IPS-18c (cell line): ENCODE measurements around the gene KREMEN2.

Experiments
- H3K4me3 ChIP-seq: 2 replicates; pipeline ENCODE4 v1.7.0; 2013; ENCODE audit warnings: low read depth, mild to moderate bottlenecking, low read length, moderate library complexity; ENCODE audit not compliant: insufficient read depth
- H3K9me3 ChIP-seq: one replicate; pipeline ENCODE4 v1.6.1; 2013; ENCODE audit warnings: mild to moderate bottlenecking, low read length, moderate library complexity; ENCODE audit not compliant: control insufficient read depth, insufficient read depth

The KREMEN2 gene

DNA sequence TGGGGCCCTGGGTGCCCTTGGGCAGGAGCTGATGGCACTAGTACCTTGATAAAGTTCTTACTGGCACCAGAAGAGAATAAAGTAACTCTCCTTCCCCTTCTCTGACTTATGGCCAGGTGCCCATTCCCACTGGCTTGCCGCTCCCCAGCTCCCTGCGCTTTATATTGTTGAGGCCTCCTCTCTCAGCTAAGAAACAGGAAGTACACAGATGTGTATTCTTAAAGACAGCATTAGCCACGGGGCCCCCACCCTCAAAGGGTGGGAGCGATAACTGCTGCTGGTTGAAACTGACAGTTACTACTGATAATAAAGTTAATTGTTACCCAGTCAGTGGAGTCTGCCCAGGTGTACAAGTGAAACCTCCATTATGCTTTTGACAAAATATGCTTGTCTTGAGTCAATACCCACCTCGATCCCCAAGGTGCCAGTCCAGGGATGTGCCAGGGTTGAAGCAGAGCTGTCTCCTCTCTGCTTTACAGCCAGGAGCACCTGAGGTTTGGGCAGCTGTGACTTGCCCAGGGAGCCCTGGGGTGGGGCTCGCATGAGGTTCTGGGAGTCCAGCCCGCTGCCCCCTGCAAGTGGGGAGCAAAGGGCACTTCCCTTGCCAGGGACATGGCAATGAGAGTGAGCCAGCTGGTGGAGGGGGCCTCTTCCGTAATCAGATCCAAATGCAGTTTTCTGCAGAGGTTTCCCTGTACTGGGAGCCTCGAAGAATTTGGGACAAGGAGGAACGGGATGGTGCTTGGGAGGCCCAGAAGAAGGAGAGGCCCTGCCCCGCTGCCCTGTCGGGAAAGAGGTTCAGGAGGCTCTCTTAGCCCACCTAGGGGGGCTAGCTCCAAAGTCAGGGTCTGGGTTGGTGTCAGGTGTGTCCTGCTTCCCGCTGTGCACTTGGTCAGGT lies 43.2 kb downstream of the KREMEN2 start:
- Histone ChIP-seq H3K4me3 (peak overlapping the region; percentile 37), H3K9me3 (no peaks in the 10 kb centered on the region)

DNA sequence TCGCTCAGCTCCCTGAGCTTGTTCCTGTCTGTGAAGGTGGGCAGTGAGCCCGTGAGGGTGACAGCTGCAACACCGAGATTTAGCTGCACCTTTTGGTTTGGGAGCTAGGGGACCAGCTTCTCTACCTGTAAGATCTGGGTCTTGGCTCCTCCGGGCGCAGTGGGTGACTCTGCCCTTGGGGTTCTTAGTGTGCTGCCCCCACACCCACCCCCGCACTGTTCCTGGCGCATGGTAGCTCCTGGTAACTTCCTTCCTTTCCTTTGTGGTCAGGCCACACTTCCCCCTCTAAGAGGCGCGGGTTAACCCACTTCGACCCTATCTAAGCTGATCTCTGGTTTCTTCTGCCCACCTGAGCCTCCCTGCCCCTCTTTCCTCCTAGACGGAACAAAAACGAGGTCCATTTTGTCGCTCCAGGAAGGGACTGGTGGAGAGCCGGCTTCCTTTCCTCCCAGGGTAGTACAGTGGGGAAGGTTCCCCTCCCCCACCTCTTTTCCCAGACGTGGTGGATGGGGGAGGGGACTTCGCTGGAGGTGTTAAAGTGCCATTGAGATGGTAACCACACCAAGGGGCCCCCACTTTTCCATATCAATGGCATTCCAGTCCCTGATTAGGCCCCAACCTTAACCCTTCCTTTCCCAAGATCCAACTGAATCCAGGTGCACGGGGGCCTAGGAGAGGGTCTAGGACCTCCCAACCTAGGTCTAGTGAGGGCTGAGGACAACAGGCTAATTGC lies 44.0 kb downstream of the KREMEN2 start:
- H3K4me3 ChIP-seq: peak overlapping the region; percentile 37

DNA sequence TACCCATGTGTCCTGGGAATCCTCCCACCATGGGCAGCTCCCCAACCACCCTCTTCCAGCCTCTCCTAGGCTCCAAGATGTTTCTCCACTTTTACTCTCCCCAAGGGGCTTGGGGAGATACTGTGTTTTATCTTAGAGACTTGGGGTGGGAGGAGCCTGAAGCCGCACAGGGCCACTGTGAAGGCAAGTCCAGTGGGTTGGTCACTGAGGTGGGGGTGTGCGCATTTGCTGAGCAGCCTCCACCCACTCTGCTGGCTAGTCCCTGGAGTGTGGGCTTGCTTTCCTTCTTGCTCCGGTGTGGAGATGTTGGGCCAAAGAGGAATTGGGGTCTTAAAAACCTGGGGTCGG lies 44.6 kb downstream of the KREMEN2 start:
- H3K4me3 ChIP-seq: no peak overlapping the region; the same call in 1 of the 2 replicates

More for the DNA sequence above, 44.0 kb downstream of the KREMEN2 start:
- H3K9me3 ChIP-seq: no peaks in the 10 kb centered on the region

DNA sequence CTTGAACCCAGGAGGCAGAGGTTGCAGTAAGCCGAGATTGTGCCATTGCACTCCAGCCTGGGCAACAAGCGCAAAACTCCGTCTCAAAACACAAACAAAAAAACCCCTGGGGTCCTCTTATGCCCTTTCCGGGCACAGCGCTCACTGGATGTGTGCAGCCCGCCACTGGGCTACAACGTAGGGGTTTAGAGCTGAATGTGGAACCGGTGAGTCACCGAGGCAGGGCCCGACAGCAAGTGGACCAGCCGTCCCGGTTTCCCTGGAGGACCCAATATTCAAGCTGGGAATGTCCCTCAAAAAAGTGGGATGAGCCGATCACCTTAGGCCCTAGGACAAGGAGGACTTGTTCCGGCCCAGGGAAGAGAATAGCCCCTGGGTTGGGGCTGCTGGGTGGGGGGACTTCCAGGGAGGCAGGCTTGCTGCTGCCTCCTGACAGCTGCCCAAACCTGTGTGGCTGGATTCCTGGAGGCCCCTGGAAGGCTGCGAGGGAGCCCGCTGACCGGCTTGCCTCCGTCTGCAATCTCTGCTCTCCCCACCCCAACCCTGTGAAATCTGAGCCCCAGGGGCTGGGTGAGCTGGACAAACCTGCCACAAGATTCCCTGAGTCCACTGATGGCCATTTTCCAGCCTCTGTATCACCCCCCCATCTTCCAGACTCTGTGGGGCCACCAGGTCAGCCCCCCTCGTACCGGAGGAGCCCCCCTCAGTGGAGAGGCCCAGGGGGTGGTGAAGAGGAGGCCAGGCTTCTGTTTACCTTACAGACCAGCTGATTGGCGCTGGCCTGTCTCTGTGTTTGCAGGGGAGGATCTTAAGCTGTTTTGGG lies 45.7 kb downstream of the KREMEN2 start:
- Histone ChIP-seq H3K9me3 (no peaks in the 10 kb centered on the region), H3K4me3 (peak overlapping the region; percentile 29; the same call in 1 of the 2 replicates)

More for the DNA sequence above, 44.6 kb downstream of the KREMEN2 start:
- no peaks in the 10 kb centered on the region for H3K9me3 ChIP-seq

DNA sequence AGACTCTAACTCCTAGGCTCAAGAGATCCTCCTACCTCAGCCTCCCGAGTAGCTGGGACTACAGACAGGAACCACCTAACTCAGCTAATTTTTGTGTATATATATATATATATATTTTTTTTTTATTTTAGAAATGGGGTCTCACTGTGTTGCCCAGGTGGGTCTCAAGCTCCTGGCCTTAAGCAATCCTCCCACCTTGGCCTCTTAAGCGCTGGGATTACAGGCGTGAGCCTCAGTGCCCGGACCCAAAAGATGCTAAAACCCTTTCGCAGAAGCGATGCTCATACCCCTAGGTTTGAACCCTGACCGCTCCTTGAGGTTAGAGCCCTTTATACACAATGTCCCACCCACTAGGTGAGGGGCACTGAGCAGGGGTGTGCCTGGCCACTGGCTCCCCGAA lies 46.4 kb downstream of the KREMEN2 start:
- Histone ChIP-seq H3K4me3 (no peak overlapping the region), H3K9me3 (no peaks in the 10 kb centered on the region)

DNA sequence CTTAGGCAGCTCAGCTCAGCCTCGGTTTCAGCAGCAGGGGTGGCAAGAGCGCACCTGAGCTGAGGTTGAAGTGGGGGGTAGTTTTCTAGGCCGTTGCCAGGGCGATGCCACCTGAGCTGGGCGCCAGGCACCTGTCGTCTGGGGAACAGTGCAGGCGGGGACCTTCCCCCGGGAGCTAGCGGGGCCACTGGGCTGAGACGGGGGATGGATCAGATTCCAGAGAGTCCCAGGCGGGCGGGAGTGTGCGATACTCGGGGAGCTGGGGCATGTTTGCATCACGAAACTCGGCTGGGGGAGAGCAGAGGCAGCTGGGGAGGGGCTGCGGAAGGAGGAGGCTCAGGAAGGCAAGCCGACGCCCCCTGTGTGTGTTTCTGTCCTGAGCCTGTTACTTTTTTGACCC lies 48.2 kb downstream of the KREMEN2 start:
- H3K9me3 ChIP-seq: no peaks in the 10 kb centered on the region
- H3K4me3 ChIP-seq: peak overlapping the region; percentile 44

DNA sequence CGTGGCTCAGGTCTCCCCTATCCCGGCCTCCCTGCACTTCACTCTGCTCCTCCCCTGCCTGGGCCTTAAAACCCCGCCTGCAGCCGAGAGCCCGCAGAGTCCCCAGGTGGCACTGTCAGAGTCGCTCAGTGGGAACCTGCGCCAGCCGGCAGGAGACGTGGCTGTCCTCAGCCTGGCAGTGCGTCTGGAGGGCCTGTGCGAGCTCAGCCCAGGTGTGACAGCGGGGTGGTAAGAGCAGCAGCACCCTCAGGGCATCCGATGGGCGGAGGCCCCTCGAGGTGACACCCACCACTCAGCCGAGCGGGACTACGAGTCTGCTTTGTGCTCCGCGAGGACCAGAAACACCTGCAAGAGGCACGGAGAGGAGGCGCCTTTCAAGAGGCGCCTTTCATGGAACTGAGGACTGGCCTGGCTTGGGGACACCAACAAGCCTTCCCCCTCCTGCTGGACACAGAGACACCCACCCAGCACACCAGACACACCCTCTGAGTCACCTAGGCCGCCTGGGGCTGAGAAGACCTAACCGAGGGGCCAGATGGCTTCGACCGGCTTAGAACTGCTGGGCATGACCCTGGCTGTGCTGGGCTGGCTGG lies 48.8 kb downstream of the KREMEN2 start, which contains the start of gene CLDN9:
CLDN9 (plus strand) TSS at position 96 of the 593 bp plus-strand sequence; CDS start at position 536, 440 bp downstream.
- peak within 1 kb of the TSS; percentile 44 for H3K4me3 ChIP-seq
- no peaks in the 10 kb centered on the region for H3K9me3 ChIP-seq

DNA sequence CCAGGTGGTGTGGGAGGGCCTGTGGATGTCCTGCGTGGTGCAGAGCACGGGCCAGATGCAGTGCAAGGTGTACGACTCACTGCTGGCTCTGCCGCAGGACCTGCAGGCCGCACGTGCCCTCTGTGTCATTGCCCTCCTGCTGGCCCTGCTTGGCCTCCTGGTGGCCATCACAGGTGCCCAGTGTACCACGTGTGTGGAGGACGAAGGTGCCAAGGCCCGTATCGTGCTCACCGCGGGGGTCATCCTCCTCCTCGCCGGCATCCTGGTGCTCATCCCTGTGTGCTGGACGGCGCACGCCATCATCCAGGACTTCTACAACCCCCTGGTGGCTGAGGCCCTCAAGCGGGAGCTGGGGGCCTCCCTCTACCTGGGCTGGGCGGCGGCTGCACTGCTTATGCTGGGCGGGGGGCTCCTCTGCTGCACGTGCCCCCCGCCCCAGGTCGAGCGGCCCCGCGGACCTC lies 49.4 kb downstream of the KREMEN2 start:
- H3K4me3 ChIP-seq: peak overlapping the region; percentile 28; the same call in 1 of the 2 replicates
- H3K9me3 ChIP-seq: no peaks in the 10 kb centered on the region

DNA sequence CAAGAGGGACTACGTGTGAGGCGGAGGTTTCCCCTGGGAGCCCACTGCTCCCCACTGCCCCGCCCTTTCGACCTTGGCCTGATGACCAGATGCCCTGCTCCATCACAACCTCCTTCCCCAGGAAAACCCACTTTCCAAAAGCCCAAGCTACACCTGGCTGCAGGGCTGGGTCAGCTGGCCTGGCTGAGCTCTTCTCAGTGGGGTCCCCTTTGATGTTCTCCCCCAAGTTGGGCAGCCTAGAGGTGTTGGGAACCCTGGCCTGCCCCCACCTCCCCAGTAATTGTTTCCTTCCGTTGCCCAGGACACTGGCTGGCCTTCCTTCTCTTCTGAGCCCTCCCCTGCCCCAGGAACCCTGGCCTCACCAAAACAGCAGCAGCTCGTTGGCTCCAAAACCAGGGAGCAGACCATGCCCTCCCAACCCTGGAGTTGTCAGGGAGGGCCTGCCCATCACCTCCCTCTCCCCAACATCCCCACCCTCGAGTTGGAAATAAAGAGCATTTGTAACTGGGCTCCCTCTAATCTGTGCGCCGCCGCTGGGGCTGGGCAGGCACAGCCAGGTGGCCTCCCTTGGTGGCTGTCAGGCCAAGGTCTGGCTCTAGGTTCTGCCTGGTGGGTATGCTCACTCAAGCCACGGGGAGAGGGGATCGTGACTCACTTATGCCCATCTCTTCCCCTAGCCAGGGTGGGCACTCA lies 50.1 kb downstream of the KREMEN2 start:
- Histone ChIP-seq H3K4me3 (peak overlapping the region; percentile 20; the same call in 1 of the 2 replicates), H3K9me3 (no peaks in the 10 kb centered on the region)

DNA sequence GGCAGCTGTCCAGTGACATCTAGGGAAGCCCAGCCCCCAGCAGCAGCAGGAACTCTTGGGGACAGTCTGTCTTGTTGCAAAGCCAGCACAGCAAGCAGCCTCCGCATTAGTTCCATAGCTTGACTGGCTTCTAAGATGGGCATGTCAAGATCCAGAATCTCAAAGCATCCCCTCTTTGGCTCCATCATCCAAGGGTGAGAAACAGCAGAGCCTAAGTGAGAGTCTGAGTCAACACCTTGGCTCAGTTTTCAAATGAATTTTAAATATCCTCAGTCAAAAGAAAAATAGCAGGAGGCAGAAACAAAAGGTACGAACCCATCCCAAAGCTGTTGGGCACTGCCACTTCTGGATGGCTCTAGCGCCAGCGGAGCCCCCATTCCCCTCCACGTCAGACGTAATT lies 50.9 kb downstream of the KREMEN2 start:
- Histone ChIP-seq H3K9me3 (no peaks in the 10 kb centered on the region), H3K4me3 (no peak overlapping the region)

DNA sequence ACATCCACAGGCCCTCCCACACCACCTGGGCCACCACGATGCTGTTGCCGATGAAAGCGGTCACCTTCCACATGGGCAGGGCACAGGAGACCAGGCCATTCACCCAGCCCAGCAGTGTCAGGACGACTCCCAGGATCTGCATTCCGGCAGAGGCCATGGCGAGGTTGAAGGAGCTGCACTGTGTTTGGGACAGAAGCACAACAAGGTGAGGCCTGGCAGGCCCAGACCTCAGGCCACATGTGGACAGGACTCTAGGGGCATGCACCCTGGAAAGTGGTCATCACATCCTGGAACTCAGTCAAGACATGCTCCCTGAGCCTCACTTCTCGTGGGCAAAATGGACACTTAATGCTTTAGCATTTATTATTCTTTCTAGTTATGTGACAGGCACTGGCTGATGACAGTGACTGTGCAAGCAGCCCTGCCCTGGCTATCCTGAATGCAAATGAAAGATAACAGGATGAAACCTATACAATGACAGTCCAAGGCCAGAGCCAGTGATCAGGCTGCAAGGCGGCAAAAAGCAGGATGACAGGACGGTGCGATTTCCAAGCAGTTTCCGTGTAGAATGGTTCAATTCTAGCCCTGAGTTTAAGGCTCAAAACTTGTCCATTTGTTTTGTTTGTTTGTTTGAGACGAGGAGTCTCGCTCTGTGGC lies 51.9 kb downstream of the KREMEN2 start:
- Histone ChIP-seq H3K9me3 (no peaks in the 10 kb centered on the region), H3K4me3 (peak overlapping the region; percentile 39)

DNA sequence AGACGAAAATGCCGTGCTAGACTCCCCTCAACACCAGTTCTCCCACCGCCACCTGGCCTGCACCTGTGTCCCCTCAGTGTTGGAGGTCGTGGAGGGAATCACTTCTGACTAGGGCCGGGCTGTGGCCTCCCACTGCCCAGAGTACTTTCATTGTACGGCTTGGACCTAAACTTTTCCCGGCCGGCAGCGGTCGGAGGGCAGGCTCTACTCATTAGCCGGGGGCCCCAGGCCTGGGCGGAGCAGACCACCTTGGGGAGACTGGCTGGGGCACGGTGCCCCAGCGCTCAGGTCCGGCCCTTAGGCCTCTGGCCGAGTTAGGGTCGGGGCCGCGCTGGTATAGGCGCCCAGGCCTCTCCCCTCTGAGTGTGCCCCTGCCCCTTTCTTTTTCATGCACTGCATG lies 53.3 kb downstream of the KREMEN2 start:
- Histone ChIP-seq H3K4me3 (peak overlapping the region; percentile 95), H3K9me3 (no peaks in the 10 kb centered on the region)
